GM08714 (cell line): ENCODE data around the gene SCGN.
"Not testable (repeated sequence)": the region's sequence is repeated elsewhere in the genome, so short reads cannot be mapped to it uniquely, and the experiment has no call there.

Experiments used
- H3K4me3 ChIP-seq: fragments of 200-500 bp; sonication (Bioruptor generic); 2 replicates; pipeline ENCODE4 v1.5.1; 2014; ENCODE audit warnings: mild to moderate bottlenecking, low read length, inconsistent platforms
- ZNF274 ChIP-seq: IDR thresholded peaks from 2 replicates; pipeline ENCODE4 v1.6.1; 2012; ENCODE audit warnings: mild to moderate bottlenecking, low read depth, low read length

SCGN gene

DNA sequence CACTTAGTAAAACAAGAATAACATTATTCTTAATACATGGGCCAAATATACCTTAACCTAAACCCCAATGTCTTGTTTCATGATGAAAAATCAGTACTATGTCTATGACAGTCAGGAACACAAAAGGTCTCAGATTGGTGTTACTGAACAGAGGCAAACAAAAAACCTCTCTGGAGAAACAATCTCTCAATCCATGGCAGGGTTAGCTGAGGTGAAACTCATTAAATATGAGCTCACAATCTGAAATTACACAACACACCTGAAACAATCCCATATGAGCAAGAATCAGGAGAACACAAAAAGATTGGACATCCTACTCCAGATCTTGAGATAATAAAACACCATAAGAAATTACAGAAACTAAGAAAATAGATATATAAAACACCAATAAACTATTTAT, 96.0 kb downstream of the SCGN start:
- no peak for TF ChIP-seq ZNF274

GRCh38 chr6:25748601-25749517, 96.8 kb downstream of the SCGN start:
- H3K4me3 ChIP-seq = not testable (repeated sequence)

More for the DNA sequence above, 96.0 kb downstream of the SCGN start:
- H3K4me3 ChIP-seq = no peak overlapping the region

DNA sequence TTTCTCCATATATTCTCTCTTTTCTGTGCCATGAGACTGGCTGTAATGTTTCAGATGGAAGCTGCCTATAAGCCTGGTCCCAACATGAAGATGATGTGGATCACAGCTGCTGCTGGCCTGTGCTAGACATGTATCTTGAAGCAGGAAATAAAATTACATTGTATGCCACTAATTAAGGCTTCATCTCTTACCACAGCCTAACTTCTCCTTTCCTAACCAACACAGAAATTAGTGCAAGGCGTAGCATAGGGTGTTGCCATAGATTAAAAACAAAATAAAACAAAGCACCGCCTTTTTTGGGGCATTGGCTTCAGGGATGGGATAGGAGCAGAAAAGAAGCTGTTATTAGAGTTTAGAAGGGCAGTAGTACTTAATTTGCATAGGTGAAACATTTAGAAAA, 97.8 kb downstream of the SCGN start:
- no peak overlapping the region for H3K4me3 ChIP-seq
- TF ChIP-seq ZNF274 = no peak

- no peak for TF ChIP-seq ZNF274
- H3K4me3 ChIP-seq = no peak overlapping the region
Observed at GRCh38 chr6:25750906-25751305, 98.9 kb downstream of the SCGN start.
